LNCAP (cell line): Measurements from ENCODE around the gene EPHA10.

Source experiments
- TF ChIP-seq, protein P1 (sequence below): fragments of 450-650 bp; IDR thresholded peaks from 2 replicates; pipeline ENCODE4 v1.5.1; 2017; ENCODE audit warnings: mild to moderate bottlenecking

Gene EPHA10

GRCh38 chr1:37708471-37708870 is 56.4 kb downstream of the EPHA10 start:
- TF ChIP-seq, protein P1, sequence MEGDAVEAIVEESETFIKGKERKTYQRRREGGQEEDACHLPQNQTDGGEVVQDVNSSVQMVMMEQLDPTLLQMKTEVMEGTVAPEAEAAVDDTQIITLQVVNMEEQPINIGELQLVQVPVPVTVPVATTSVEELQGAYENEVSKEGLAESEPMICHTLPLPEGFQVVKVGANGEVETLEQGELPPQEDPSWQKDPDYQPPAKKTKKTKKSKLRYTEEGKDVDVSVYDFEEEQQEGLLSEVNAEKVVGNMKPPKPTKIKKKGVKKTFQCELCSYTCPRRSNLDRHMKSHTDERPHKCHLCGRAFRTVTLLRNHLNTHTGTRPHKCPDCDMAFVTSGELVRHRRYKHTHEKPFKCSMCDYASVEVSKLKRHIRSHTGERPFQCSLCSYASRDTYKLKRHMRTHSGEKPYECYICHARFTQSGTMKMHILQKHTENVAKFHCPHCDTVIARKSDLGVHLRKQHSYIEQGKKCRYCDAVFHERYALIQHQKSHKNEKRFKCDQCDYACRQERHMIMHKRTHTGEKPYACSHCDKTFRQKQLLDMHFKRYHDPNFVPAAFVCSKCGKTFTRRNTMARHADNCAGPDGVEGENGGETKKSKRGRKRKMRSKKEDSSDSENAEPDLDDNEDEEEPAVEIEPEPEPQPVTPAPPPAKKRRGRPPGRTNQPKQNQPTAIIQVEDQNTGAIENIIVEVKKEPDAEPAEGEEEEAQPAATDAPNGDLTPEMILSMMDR, result no peak

DNA sequence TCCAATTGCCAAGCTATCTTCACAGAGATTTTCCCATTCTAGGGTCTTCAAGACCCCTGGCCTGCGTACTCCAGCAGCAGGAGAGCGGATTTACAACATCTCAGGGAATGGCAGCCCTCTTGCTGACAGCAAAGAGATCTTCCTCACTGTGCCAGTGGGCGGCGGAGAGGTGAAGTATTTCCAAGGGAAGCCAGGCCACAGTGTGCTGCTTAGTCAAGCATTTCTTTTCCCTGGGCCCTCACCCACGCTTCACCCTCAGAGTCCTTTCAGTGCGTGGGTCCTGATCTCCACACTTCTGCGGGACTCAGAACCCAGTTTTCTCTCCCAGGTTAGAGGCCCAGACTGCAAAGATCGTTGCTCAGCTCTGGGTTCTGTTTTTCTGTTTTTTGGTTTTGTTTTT is 59.5 kb downstream of the EPHA10 start:
- TF ChIP-seq, protein P1, result no peak

DNA sequence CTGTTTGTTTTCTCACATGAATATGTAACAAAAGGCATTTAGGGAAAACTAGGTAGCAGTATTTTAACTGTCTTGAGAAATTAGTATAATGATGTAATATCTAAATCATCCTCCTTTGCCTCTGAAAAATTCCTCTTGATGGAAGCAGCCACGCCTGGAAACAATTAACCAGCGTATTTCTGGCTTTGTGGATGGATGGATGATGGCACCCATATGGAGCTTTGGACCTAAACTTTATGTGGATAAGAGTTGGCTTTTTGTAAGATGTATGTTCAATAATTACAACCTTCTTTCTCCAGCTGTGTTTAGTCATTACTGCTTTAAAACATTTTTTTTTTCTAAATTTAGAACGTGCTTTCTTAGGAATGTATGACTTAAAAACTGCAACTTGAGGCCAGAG is 60.0 kb downstream of the EPHA10 start:
- TF ChIP-seq, protein P1, result no peak

GRCh38 chr1:37703061-37703460 is 61.9 kb downstream of the EPHA10 start:
- TF ChIP-seq, protein P1, result no peak

- TF ChIP-seq, protein P1, result no peak
Measured at GRCh38 chr1:37701051-37701450, 63.9 kb downstream of the EPHA10 start.

- TF ChIP-seq, protein P1, result no peak
Measured at GRCh38 chr1:37699147-37699546, 65.8 kb downstream of the EPHA10 start.

- TF ChIP-seq, protein P1, result no peak
Measured at GRCh38 chr1:37697737-37698136, 67.2 kb downstream of the EPHA10 start.

- TF ChIP-seq, protein P1, result no peak
Measured at GRCh38 chr1:37697090-37697489, 67.8 kb downstream of the EPHA10 start.
